Islet of Langerhans (tissue), 1 donor: ENCODE results near the gene PTCD3.

Experiments used
- FAIRE-seq: peaks from one replicate; lab custom pipeline; 2011; peaks lifted over from hg19 to GRCh38; lab: Jason Lieb, UNC

PTCD3 gene

GRCh38 chr2:86147793-86148192, 41.8 kb downstream of the PTCD3 start:
- no peak for FAIRE-seq

GRCh38 chr2:86150502-86150901, 44.5 kb downstream of the PTCD3 start:
- FAIRE-seq = no peak

- no peak for FAIRE-seq
Observed at GRCh38 chr2:86157009-86157556, 51.0 kb downstream of the PTCD3 start.

GRCh38 chr2:86158286-86158685, 52.3 kb downstream of the PTCD3 start:
- FAIRE-seq = no peak

- FAIRE-seq = no peak
Observed at GRCh38 chr2:86160156-86160952, 54.3 kb downstream of the PTCD3 start.

GRCh38 chr2:86170449-86170848, 64.4 kb downstream of the PTCD3 start:
- FAIRE-seq = no peak

- no peak for FAIRE-seq
Observed at GRCh38 chr2:86171295-86171694, 65.3 kb downstream of the PTCD3 start.

- FAIRE-seq = no peak
Observed at GRCh38 chr2:86172610-86173009, 66.6 kb downstream of the PTCD3 start.

GRCh38 chr2:86174445-86174844, 68.4 kb downstream of the PTCD3 start:
- peak; percentile 86 for FAIRE-seq

GRCh38 chr2:86175828-86176227, 69.8 kb downstream of the PTCD3 start:
- FAIRE-seq = no peak

- FAIRE-seq = no peak
Observed at GRCh38 chr2:86176597-86176996, 70.6 kb downstream of the PTCD3 start.

GRCh38 chr2:86185517-86186212, 79.6 kb downstream of the PTCD3 start:
- FAIRE-seq = no peak

- FAIRE-seq = no peak
Observed at GRCh38 chr2:86186431-86186830, 80.4 kb downstream of the PTCD3 start.

- FAIRE-seq = no peak
Observed at GRCh38 chr2:86189782-86190416, 83.9 kb downstream of the PTCD3 start.
